HepG2 (cell line): ENCODE results near the gene SUCLG2. TPM values are rescaled to one million over a fixed set of nuclear protein-coding genes. Genes with fewer than 3 reads are reported as not detected.

Experiments used
- ATAC-seq: fragments of 200-7000 bp; cut with Tn5 transposase; 3 replicates; pipeline ENCODE4 v1.9.1; 2020; ENCODE audit warnings: mild to moderate bottlenecking, moderate library complexity
- BruUV-seq: library from RNA; stranded (reverse); fragments of 400-500 nt; replicated peaks from 2 replicates; lab custom pipeline; 2021; lab: Mats Ljungman, UMichigan
- CTCF ChIA-PET: fragments of 300-600 bp; formaldehyde crosslinking; extraction: SDS; loops from one replicate; lab custom pipeline; 2021; ENCODE audit warnings: low total read pairs, inconsistent platforms, low intra/inter-chr PET ratio; lab: Yijun Ruan, JAX
- POLR2A ChIA-PET: fragments of 350-600 bp; sonication (Branson Sonifier 250); formaldehyde crosslinking; loops from one replicate; lab custom pipeline; 2020; ENCODE audit warnings: antibody characterized with exemption, inconsistent platforms; lab: Yijun Ruan, JAX
- DNase-seq: peaks from one replicate; pipeline ENCODE4 v3.0.0-alpha.2; 2015; ENCODE audit warnings: low spot score
- FAIRE-seq: peaks from 3 replicates; lab custom pipeline; 2011; peaks lifted over from hg19 to GRCh38; lab: Jason Lieb, UNC
- H2AFZ ChIP-seq: one replicate; pipeline ENCODE4 v1.6.1; 2011; ENCODE audit warnings: low read length, inconsistent platforms
- H3K27ac ChIP-seq: fragments of 300-600 bp; 3 replicates; pipeline ENCODE4 v1.8.0; 2011; ENCODE audit warnings: mixed run types, mild to moderate bottlenecking, mixed read lengths, low read length, inconsistent platforms; ENCODE audit not compliant: insufficient read depth; ENCODE audit errors: extremely low read length
- H3K27me3 ChIP-seq, 2 experiments: fragments of 200-600 bp in 1 of 2; 2 replicates in 1 of 2; 3 replicates in 1 of 2; pipeline versions ENCODE4 v1.6.0 to v1.8.0; 2011; ENCODE audit warnings: low read length in 2 of 2, mild to moderate bottlenecking in 2 of 2, moderate library complexity in 2 of 2, inconsistent platforms in 1 of 2; ENCODE audit not compliant: insufficient read depth in 2 of 2, control insufficient read depth in 1 of 2
- H3K36me3 ChIP-seq, 2 experiments: fragments of 200-600 bp in 1 of 2; replicated peaks in 1 of 2; 2 replicates in 1 of 2; 3 replicates in 1 of 2; pipeline versions ENCODE4 v1.5.1 to v1.8.0; 2011; ENCODE audit warnings: low read length in 2 of 2, inconsistent platforms in 1 of 2; ENCODE audit not compliant: insufficient read depth in 2 of 2, control insufficient read depth in 1 of 2
- H3K4me1 ChIP-seq: 2 replicates; pipeline ENCODE4 v1.5.1; 2012; ENCODE audit warnings: low read length, inconsistent platforms; ENCODE audit not compliant: insufficient read depth
- H3K4me2 ChIP-seq: 2 replicates; pipeline ENCODE4 v1.6.0; 2011; ENCODE audit warnings: low read depth, low read length, inconsistent platforms
- H3K4me3 ChIP-seq, 3 experiments: fragments of 200-600 bp in 1 of 3; sonication (generic), shearing (Covaris generic) in 1 of 3; replicated peaks in 1 of 3; 2 replicates each; pipeline ENCODE4 v1.5.1; 2011 to 2016; ENCODE audit warnings: low read length in 3 of 3, inconsistent platforms in 2 of 3, low read depth in 2 of 3, mild to moderate bottlenecking in 2 of 3, control low read depth in 1 of 3, mixed read lengths in 1 of 3; ENCODE audit not compliant: insufficient read depth in 1 of 3
- H3K79me2 ChIP-seq: one replicate; pipeline ENCODE4 v1.6.1; 2011; ENCODE audit warnings: low read length, inconsistent platforms; ENCODE audit not compliant: insufficient read depth
- H3K9ac ChIP-seq: 2 replicates; pipeline ENCODE4 v1.6.0; 2011; ENCODE audit warnings: mild to moderate bottlenecking, low read depth, low read length, inconsistent platforms; ENCODE audit not compliant: insufficient read depth
- H3K9me3 ChIP-seq: 2 replicates; pipeline ENCODE4 v1.5.1; 2012; ENCODE audit warnings: mild to moderate bottlenecking, low read length
- H4K20me1 ChIP-seq: 2 replicates; pipeline ENCODE4 v1.6.0; 2011; ENCODE audit warnings: inconsistent platforms, mild to moderate bottlenecking, low read length, moderate library complexity; ENCODE audit not compliant: insufficient read depth
- FLYWCH1 ChIP-seq: sonication (generic); formaldehyde crosslinking; IDR thresholded peaks from 2 replicates; pipeline ENCODE4 v1.8.1; 2023; ENCODE audit warnings: mild to moderate bottlenecking, missing genetic modification reagents
- KAT2B ChIP-seq: fragments of 150-350 bp; IDR thresholded peaks from 2 replicates; pipeline ENCODE4 v1.6.1; 2014; ENCODE audit warnings: low read depth, low read length, borderline replicate concordance
- MAFF ChIP-seq: IDR thresholded peaks from 2 replicates; pipeline ENCODE4 v1.6.1; 2011; ENCODE audit warnings: low read depth, low read length, improper control_type of control experiment
- MTA3 ChIP-seq: sonication (generic); formaldehyde crosslinking; IDR thresholded peaks from 2 replicates; pipeline ENCODE4 v1.4.0; 2020; ENCODE audit warnings: missing genetic modification reagents
- PHF5A ChIP-seq: IDR thresholded peaks from one replicate; pipeline ENCODE4 v1.6.1; 2018; ENCODE audit warnings: low read depth, missing genetic modification reagents; ENCODE audit not compliant: unreplicated experiment
- RXRB ChIP-seq: IDR thresholded peaks from 2 replicates; pipeline ENCODE4 v1.6.1; 2016; ENCODE audit warnings: borderline replicate concordance, missing genetic modification reagents, missing compliant biosample characterization
- SMARCC2 ChIP-seq: fragments of 450-650 bp; IDR thresholded peaks from 2 replicates; pipeline ENCODE4 v1.6.1; 2017; ENCODE audit warnings: antibody characterized with exemption, mild to moderate bottlenecking
- SP5 ChIP-seq: IDR thresholded peaks from 2 replicates; pipeline ENCODE4 v1.6.1; 2016; ENCODE audit warnings: low read depth, borderline replicate concordance
- SUZ12 ChIP-seq: fragments of 150-350 bp; IDR thresholded peaks from 2 replicates; pipeline ENCODE4 v1.6.1; 2014; ENCODE audit warnings: low read depth, low read length
- TMF1 ChIP-seq: sonication (generic); formaldehyde crosslinking; IDR thresholded peaks from 2 replicates; pipeline ENCODE4 v1.8.1; 2022; ENCODE audit warnings: low read depth, missing genetic modification reagents
- YEATS4 ChIP-seq: sonication (generic); formaldehyde crosslinking; IDR thresholded peaks from 2 replicates; pipeline ENCODE4 v1.4.0; 2020; ENCODE audit warnings: missing genetic modification reagents, borderline replicate concordance
- ZNF18 ChIP-seq: sonication (generic); formaldehyde crosslinking; IDR thresholded peaks from 2 replicates; pipeline ENCODE4 v1.8.0; 2022; ENCODE audit warnings: mild to moderate bottlenecking, missing genetic modification reagents; ENCODE audit not compliant: insufficient replicate concordance
- ZNF232 ChIP-seq: sonication (generic); formaldehyde crosslinking; IDR thresholded peaks from 2 replicates; pipeline ENCODE4 v1.4.0; 2020; ENCODE audit warnings: missing genetic modification reagents, borderline replicate concordance
- ZNF367 ChIP-seq: sonication (generic); formaldehyde crosslinking; IDR thresholded peaks from 2 replicates; pipeline ENCODE4 v1.4.0; 2020; ENCODE audit warnings: missing genetic modification reagents, borderline replicate concordance
- ZNF83 ChIP-seq: sonication (generic); formaldehyde crosslinking; IDR thresholded peaks from 2 replicates; pipeline ENCODE4 v1.4.0; 2020; ENCODE audit warnings: missing genetic modification reagents, mild to moderate bottlenecking, borderline replicate concordance
- WGBS: methylation state at CpG from one replicate; pipeline ENCODE4 v1.1.6; 2017; ENCODE audit warnings: low lambda C conversion rate; 5-methylcytosine and 5-hydroxymethylcytosine counted together
- in situ Hi-C: cut with HindIII; loops from 2 replicates; pipeline ENCODE4 v1.10.0; 2017; ENCODE audit warnings: low pct_unique_long_range_greater_than_20kb; ENCODE audit not compliant: extremely low pct_ligation_motif_present
- intact Hi-C: fragments of 100-400 bp; cut with micrococcal nuclease; formaldehyde crosslinking; loops from one replicate; pipeline ENCODE4 v1.10.0; 2022; ENCODE audit not compliant: unreplicated experiment
- polyA plus RNA-seq, 8 experiments: library from polyadenylated mRNA; depleted of rRNA in 3 of 8; stranded (reverse) in 7 of 8; unstranded in 1 of 8; fragments of >200 nt; fragmentation: Illumina TruSeq in 4 of 8; extraction: Trizol in 4 of 8; gene quantifications; 2 replicates each; pipeline versions ENCODE4 v1.2.1 to v1.2.3, GENCODE V29; 2011 to 2016; ENCODE audit warnings: low read depth in 4 of 8, missing spikeins in 1 of 8, mixed read lengths in 1 of 8; ENCODE audit not compliant: insufficient read depth in 1 of 8
- total RNA-seq, 5 experiments: library from RNA; depleted of rRNA; stranded (reverse); fragments of >200 nt; fragmentation: Illumina TruSeq; extraction: Trizol; gene quantifications; 2 replicates each; pipeline ENCODE4 v1.2.3, GENCODE V29; 2016; ENCODE audit warnings: low read depth in 1 of 5
- TF ChIP-seq, protein P1 (sequence below): sonication (generic); formaldehyde crosslinking; IDR thresholded peaks from 2 replicates; pipeline ENCODE4 v1.4.0; 2020; ENCODE audit warnings: missing genetic modification reagents
- TF ChIP-seq, protein P2 (sequence below): sonication (generic); formaldehyde crosslinking; IDR thresholded peaks from 2 replicates; pipeline ENCODE4 v1.4.0; 2020; ENCODE audit warnings: missing genetic modification reagents, borderline replicate concordance
- TF ChIP-seq, protein P3 (sequence below): IDR thresholded peaks from 2 replicates; pipeline ENCODE4 v1.6.1; 2016; ENCODE audit warnings: low read depth, borderline replicate concordance

SUCLG2 gene
- total and polyA plus RNA-seq, 2 of the 13 experiments (the other 11 are each of a cell fraction or from before 2014, with no cell fraction given): 21.4 to 64.9 TPM

DNA sequence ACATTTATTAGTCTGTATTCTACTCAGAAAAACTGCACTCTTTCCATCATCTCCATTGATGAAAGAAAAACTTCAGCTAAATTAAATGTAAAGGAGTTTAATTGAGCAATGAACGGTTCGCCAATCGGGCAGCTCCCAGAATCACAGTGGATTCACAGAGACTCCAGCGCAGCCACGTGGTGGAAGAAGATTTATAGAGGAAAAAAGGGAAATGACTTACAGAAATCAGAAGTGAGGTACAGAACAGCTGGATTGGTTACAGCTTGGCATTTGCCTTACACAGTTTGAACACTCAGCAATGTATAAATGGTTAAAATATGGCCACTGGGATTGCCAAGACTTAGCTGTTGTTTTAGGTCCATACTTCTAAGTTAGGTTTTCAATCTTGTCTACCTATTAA, 2.8 kb upstream of the SUCLG2 start:
- Histone ChIP-seq H3K27ac (no peak overlapping the region), H3K4me3 (no peak overlapping the region), H3K9me3 (no peaks in the 10 kb centered on the region), H3K79me2 (peaks cover 18% of the 10 kb centered on the region), H3K36me3 (no peaks in the 10 kb centered on the region), H2AFZ (no peak overlapping the region), H3K9ac (no peak overlapping the region), H3K4me1 (peaks cover 16% of the 10 kb centered on the region), H4K20me1 (no peaks in the 10 kb centered on the region), H3K4me2 (no peak overlapping the region), H3K27me3 (no peaks in the 10 kb centered on the region)
- ChIA-PET CTCF (no interaction called here), POLR2A (interaction anchor here (1.0 kb wide), 1 partner anchor 10 kb away, joined by 4 read pairs; no protein-coding TSS in a partner anchor)
- BruUV-seq: no TSS peak
- intact Hi-C loops (no loop called here), in situ Hi-C loops (no loop called here)
- FAIRE-seq (no peak), DNase-seq (no peak), ATAC-seq (no peak)
- WGBS: 98% methylated on average over 5 of the region's 5 CpGs
- TF ChIP-seq FLYWCH1 (CRISPR knock-in tag): no peak
- no peak for TF ChIP-seq PHF5A (CRISPR knock-in tag)
- no peak for TF ChIP-seq MTA3 (CRISPR knock-in tag)
- TF ChIP-seq RXRB (CRISPR knock-in tag): no peak
- TF ChIP-seq, protein P1, sequence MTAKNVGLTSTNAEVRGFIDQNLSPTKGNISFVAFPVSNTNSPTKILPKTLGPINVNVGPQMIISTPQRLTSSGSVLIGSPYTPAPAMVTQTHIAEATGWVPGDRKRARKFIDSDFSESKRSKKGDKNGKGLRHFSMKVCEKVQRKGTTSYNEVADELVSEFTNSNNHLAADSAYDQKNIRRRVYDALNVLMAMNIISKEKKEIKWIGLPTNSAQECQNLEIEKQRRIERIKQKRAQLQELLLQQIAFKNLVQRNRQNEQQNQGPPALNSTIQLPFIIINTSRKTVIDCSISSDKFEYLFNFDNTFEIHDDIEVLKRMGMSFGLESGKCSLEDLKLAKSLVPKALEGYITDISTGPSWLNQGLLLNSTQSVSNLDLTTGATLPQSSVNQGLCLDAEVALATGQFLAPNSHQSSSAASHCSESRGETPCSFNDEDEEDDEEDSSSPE: no peak
- no peak for TF ChIP-seq SP5 (CRISPR knock-in tag)
- no peak for TF ChIP-seq SMARCC2
- no peak for TF ChIP-seq TMF1 (CRISPR knock-in tag)
- TF ChIP-seq ZNF18 (CRISPR knock-in tag): no peak
- TF ChIP-seq ZNF367 (CRISPR knock-in tag): no peak
- no peak for TF ChIP-seq ZNF83 (CRISPR knock-in tag)
- TF ChIP-seq, protein P2, sequence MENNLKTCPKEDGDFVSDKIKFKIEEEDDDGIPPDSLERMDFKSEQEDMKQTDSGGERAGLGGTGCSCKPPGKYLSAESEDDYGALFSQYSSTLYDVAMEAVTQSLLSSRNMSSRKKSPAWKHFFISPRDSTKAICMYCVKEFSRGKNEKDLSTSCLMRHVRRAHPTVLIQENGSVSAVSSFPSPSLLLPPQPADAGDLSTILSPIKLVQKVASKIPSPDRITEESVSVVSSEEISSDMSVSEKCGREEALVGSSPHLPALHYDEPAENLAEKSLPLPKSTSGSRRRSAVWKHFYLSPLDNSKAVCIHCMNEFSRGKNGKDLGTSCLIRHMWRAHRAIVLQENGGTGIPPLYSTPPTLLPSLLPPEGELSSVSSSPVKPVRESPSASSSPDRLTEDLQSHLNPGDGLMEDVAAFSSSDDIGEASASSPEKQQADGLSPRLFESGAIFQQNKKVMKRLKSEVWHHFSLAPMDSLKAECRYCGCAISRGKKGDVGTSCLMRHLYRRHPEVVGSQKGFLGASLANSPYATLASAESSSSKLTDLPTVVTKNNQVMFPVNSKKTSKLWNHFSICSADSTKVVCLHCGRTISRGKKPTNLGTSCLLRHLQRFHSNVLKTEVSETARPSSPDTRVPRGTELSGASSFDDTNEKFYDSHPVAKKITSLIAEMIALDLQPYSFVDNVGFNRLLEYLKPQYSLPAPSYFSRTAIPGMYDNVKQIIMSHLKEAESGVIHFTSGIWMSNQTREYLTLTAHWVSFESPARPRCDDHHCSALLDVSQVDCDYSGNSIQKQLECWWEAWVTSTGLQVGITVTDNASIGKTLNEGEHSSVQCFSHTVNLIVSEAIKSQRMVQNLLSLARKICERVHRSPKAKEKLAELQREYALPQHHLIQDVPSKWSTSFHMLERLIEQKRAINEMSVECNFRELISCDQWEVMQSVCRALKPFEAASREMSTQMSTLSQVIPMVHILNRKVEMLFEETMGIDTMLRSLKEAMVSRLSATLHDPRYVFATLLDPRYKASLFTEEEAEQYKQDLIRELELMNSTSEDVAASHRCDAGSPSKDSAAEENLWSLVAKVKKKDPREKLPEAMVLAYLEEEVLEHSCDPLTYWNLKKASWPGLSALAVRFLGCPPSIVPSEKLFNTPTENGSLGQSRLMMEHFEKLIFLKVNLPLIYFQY (CRISPR knock-in tag): no peak
- no peak for TF ChIP-seq YEATS4
- TF ChIP-seq, protein P3, sequence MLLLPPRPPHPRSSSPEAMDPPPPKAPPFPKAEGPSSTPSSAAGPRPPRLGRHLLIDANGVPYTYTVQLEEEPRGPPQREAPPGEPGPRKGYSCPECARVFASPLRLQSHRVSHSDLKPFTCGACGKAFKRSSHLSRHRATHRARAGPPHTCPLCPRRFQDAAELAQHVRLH (CRISPR knock-in tag): no peak
- no peak for TF ChIP-seq KAT2B
- TF ChIP-seq SUZ12: no peak
- TF ChIP-seq MAFF: no peak
- no peak for TF ChIP-seq ZNF232
